ENCODE results near the gene CLDN5. TPM values are rescaled to one million over a fixed set of nuclear protein-coding genes. Genes with fewer than 3 reads are reported as not detected.

CLDN5 gene
- total RNA-seq, 1 donor from 2014 or later = 38.9 TPM

DNA sequence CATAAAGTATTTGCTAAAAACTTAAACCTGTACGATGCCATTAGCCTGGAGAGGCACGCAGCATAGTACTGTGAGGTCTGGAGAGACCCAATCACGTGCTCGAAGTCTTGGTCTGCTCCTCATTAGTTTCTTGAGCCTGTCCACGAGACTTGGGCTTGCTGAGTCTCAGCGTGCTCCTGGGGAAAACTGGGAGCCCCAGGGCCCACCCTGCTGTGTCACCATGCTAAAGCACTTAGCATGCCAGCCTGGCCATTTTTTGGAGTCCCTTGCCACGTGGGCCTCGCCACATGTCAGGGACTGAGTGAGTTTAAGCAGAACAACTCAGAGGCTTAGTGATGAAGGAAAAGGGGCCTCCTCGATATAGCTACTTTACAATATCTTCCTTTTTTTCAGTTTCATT lies 41.9 kb downstream of the CLDN5 start:
- DNase-seq (ENCODE audit: low spot score) = no peak

- no peak for DNase-seq (ENCODE audit: low spot score)
Measured at GRCh38 chr22:19480789-19481188, 43.4 kb downstream of the CLDN5 start.

GRCh38 chr22:19480173-19480568 lies 44.0 kb downstream of the CLDN5 start:
- DNase-seq (ENCODE audit: low spot score) = no peak

- peak; percentile 96 for DNase-seq (ENCODE audit: low spot score)
Measured at GRCh38 chr22:19479355-19480172, 44.6 kb downstream of the CLDN5 start, which contains the start of gene CDC45. TSS of gene CDC45 (plus strand) at chr22:19479920. CDS start at chr22:19479969, 49 bp downstream.

- peak; percentile 86 for DNase-seq (ENCODE audit: low spot score)
Measured at GRCh38 chr22:19478901-19479354, 45.3 kb downstream of the CLDN5 start, which contains the start of gene UFD1. TSS of gene UFD1 (minus strand) at chr22:19479193. CDS start at chr22:19479085, 108 bp downstream.

DNA sequence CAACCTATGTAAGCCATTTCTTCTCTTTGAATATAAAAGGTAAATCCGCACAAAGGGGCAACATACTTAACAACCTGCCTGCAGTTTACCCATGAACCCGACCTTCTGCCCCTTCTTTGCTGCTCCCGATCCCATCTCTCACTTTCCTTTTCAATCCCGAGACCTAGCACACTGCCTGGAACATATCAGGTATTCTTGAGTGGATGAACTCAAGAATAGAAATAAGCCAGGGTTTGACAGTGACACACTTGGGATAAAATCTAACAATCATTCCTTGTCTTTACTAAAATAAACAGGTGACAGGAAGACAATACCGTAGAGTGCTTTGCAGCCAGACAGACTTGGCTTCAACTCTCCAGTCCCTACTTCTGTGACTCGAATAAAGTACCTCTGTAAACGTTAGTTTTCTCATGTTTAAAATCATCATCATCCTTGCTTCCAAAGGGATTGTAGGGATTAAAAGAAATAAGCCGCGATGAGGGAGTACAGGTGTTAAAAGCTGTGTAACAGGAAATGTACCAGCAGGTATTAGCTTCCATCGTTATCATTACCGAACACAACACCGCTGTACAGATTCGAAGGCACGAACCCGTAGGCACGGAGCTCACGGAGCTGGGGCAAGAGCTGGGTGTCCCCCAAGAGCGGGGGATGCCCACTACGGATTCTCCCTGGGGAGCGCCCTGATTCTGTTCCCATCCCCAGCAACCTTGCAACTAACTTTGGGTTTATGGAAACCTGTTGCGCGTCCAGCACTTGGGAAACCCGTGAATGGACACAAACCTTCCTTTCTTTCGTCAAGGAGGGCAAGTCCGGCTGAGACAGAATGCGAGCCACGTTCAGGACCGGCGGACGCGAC lies 45.9 kb downstream of the CLDN5 start:
- DNase-seq (ENCODE audit: low spot score) = no peak

GRCh38 chr22:19477321-19478044 lies 46.7 kb downstream of the CLDN5 start:
- DNase-seq (ENCODE audit: low spot score) = no peak

DNA sequence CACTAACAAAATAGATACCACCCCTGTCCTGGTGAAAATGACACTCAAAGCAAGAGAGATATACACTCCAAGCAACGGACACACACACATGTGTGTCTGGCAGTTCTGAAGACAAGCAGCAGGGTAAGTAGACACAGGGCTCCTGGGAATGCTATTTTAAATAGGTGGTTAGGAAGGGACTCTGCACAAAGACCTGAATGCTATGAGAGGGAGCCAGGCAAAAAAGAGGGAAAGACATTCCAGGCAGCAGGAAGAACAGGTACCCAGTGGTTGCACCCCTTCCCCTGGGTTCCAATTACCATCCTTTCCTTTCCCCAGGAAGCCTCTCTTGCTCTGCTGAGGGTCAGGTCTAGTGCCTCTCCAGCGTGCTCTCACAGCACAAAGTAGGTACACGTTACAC lies 48.2 kb downstream of the CLDN5 start:
- no peak for DNase-seq (ENCODE audit: low spot score)

- no peak for DNase-seq (ENCODE audit: low spot score)
Measured at GRCh38 chr22:19473578-19473977, 50.6 kb downstream of the CLDN5 start.

Other genes with a start within 250 kb of the CLDN5 start
- gene CLTCL1, start 232.7 kb downstream of the CLDN5 start, total RNA-seq = 5.8 TPM
- gene HIRA, start 92.7 kb downstream of the CLDN5 start, total RNA-seq = 22.6 TPM
- gene MRPL40, start 91.9 kb downstream of the CLDN5 start, total RNA-seq = 35.4 TPM
- gene C22orf39, start 76.7 kb downstream of the CLDN5 start, total RNA-seq = 31.5 TPM
- 47.6 TPM for gene UFD1, start 45.2 kb downstream of the CLDN5 start, total RNA-seq
- gene CDC45, start 44.5 kb downstream of the CLDN5 start, total RNA-seq = 1.1 TPM
- gene SEPTIN5, start 190.1 kb upstream of the CLDN5 start, total RNA-seq = 26.7 TPM
- 2.1 TPM for gene GP1BB, start 199.1 kb upstream of the CLDN5 start, total RNA-seq
- gene TBX1, start 236.4 kb upstream of the CLDN5 start, total RNA-seq = 13.0 TPM